ENCODE data around the gene PRICKLE4.

DNA sequence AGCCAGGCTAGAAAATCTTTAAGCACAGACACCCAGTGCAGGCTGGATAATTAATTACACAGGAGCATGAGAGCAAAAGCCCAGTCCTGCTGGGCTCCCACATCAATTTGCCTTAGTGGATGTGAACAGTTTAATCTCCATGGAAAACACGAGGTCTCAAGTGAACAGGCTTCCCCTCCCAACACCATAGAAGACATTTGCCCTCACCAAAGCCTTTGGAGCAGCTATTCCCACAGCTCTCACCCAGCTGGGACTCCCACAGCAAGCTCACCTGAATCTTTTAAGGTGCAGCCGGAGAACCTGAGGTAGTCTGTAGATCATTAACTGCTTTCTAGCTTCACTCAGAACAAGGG is 19.0 kb downstream of the PRICKLE4 start:
- TF ChIP-seq, protein P1, sequence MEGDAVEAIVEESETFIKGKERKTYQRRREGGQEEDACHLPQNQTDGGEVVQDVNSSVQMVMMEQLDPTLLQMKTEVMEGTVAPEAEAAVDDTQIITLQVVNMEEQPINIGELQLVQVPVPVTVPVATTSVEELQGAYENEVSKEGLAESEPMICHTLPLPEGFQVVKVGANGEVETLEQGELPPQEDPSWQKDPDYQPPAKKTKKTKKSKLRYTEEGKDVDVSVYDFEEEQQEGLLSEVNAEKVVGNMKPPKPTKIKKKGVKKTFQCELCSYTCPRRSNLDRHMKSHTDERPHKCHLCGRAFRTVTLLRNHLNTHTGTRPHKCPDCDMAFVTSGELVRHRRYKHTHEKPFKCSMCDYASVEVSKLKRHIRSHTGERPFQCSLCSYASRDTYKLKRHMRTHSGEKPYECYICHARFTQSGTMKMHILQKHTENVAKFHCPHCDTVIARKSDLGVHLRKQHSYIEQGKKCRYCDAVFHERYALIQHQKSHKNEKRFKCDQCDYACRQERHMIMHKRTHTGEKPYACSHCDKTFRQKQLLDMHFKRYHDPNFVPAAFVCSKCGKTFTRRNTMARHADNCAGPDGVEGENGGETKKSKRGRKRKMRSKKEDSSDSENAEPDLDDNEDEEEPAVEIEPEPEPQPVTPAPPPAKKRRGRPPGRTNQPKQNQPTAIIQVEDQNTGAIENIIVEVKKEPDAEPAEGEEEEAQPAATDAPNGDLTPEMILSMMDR (conservative IDR thresholded peaks at IDR 0.05; ENCODE audit: low read depth, low read length), result no peak
- TF ChIP-seq EZH2 (IDR thresholded peaks at IDR 0.05; ENCODE audit: borderline replicate concordance, low read depth, low read length, poor library complexity, severe bottlenecking), result no peak
